ENCODE results near the gene HPCAL1. TPM values are rescaled to one million over a fixed set of nuclear protein-coding genes. Genes with fewer than 3 reads are reported as not detected.

HPCAL1 gene
- total and polyA plus RNA-seq, 2 of the 8 experiments (the other 6 are each of a cell fraction or from before 2014, with no cell fraction given), result 5.8 to 8.6 TPM

DNA sequence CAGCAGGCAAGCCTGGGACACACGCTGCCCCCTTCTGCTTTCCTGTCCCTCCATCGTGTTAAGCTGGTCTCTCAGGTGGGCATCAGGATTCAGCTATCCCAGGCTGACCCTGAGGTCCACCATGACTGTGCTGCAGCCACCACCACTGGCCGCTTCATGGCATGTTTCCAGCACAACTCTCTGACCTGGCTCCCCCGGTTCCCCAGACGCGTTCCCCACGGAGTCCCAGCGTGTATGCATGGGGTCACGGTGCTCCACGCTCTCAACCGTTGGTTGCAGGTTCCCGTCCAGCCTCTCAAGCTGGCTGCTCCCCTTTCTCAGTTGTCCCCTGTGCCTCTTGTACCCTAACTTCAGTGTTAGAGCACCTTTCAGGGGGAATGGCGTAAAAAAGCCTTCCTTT, 20.3 kb downstream of the HPCAL1 start (continued):
- TF ChIP-seq, protein P1, sequence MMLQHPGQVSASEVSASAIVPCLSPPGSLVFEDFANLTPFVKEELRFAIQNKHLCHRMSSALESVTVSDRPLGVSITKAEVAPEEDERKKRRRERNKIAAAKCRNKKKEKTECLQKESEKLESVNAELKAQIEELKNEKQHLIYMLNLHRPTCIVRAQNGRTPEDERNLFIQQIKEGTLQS (IDR thresholded peaks at IDR 0.05; ENCODE audit: insufficient read depth, low read depth, low read length), result no peak
- no peak for TF ChIP-seq EP300 (IDR thresholded peaks at IDR 0.05; ENCODE audit: borderline replicate concordance in 1 of 2, low read depth in 2 of 2, low read length in 2 of 2)
